ENCODE results near the gene C16orf86. TPM values are rescaled to one million over a fixed set of nuclear protein-coding genes. Genes with fewer than 3 reads are reported as not detected.

C16orf86 gene
- total RNA-seq, 1 donor from 2014 or later, result 0.79 TPM

- H3K36me3 ChIP-seq (ENCODE audit: control insufficient read depth, insufficient read depth, low read length), result peaks cover 3% of the 10 kb centered on the region
- H3K4me3 ChIP-seq (ENCODE audit: low read depth, low read length), result no peak overlapping the region
- peak; percentile 70 for DNase-seq (ENCODE audit: low read depth)
- peaks cover 13% of the 10 kb centered on the region for H3K27me3 ChIP-seq (ENCODE audit: control insufficient read depth, insufficient read depth, low read length)
- TF ChIP-seq, protein P1, sequence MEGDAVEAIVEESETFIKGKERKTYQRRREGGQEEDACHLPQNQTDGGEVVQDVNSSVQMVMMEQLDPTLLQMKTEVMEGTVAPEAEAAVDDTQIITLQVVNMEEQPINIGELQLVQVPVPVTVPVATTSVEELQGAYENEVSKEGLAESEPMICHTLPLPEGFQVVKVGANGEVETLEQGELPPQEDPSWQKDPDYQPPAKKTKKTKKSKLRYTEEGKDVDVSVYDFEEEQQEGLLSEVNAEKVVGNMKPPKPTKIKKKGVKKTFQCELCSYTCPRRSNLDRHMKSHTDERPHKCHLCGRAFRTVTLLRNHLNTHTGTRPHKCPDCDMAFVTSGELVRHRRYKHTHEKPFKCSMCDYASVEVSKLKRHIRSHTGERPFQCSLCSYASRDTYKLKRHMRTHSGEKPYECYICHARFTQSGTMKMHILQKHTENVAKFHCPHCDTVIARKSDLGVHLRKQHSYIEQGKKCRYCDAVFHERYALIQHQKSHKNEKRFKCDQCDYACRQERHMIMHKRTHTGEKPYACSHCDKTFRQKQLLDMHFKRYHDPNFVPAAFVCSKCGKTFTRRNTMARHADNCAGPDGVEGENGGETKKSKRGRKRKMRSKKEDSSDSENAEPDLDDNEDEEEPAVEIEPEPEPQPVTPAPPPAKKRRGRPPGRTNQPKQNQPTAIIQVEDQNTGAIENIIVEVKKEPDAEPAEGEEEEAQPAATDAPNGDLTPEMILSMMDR (IDR thresholded peaks at IDR 0.05; ENCODE audit: insufficient read depth, low read length, severe bottlenecking), result no peak
- peak; percentile 96 for FAIRE-seq
Observed at GRCh38 chr16:67641779-67642708, 24.6 kb upstream of the C16orf86 start.

GRCh38 chr16:67644038-67644437, 22.6 kb upstream of the C16orf86 start:
- TF ChIP-seq, protein P1 (IDR thresholded peaks at IDR 0.05; ENCODE audit: insufficient read depth, low read length, severe bottlenecking), result no peak
- no peak for DNase-seq (ENCODE audit: low read depth)
- no peak for FAIRE-seq
- H3K36me3 ChIP-seq (ENCODE audit: control insufficient read depth, insufficient read depth, low read length), result no peaks in the 10 kb centered on the region
- no peak overlapping the region for H3K4me3 ChIP-seq (ENCODE audit: low read depth, low read length)
- peaks cover 21% of the 10 kb centered on the region for H3K27me3 ChIP-seq (ENCODE audit: control insufficient read depth, insufficient read depth, low read length)

GRCh38 chr16:67645397-67646121, 21.1 kb upstream of the C16orf86 start:
- Histone ChIP-seq H3K36me3 (ENCODE audit: control insufficient read depth, insufficient read depth, low read length) (no peaks in the 10 kb centered on the region), H3K27me3 (ENCODE audit: control insufficient read depth, insufficient read depth, low read length) (peaks cover 34% of the 10 kb centered on the region), H3K4me3 (ENCODE audit: low read depth, low read length) (no peak overlapping the region)
- FAIRE-seq (no peak), DNase-seq (ENCODE audit: low read depth) (no peak)
- TF ChIP-seq, protein P1 (IDR thresholded peaks at IDR 0.05; ENCODE audit: insufficient read depth, low read length, severe bottlenecking), result no peak

DNA sequence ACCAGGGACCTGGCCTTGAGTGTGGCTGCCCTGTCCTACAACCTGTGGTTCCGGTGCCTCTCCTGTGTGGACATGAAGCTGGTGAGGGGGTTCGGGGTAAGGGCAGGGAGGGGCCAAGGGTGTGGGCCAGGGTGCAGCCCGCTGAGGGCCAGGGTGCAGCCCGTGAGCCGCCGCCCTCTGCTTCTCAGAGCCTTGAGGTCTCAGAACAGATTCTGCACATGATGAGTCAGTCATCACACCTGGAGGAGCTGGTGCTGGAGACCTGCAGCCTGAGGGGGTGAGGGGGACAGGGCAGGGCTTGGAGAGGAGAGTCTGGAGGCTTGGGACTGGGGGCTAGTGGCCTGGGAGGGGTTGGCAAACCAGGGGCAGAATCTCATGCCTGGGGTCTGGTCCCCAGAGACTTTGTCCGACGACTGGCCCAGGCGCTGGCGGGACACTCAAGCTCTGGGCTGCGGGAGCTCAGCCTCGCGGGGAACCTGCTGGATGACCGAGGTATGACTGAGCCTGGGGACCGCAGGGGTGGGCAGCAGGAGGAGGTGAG, 19.4 kb upstream of the C16orf86 start:
- no peaks in the 10 kb centered on the region for H3K36me3 ChIP-seq (ENCODE audit: control insufficient read depth, insufficient read depth, low read length)
- H3K27me3 ChIP-seq (ENCODE audit: control insufficient read depth, insufficient read depth, low read length), result peaks cover 45% of the 10 kb centered on the region
- DNase-seq (ENCODE audit: low read depth), result peak; percentile 31
- TF ChIP-seq, protein P1 (IDR thresholded peaks at IDR 0.05; ENCODE audit: insufficient read depth, low read length, severe bottlenecking), result no peak
- H3K4me3 ChIP-seq (ENCODE audit: low read depth, low read length), result no peak overlapping the region
- FAIRE-seq, result no peak

GRCh38 chr16:67647681-67648080, 18.9 kb upstream of the C16orf86 start:
- no peak for DNase-seq (ENCODE audit: low read depth)
- Histone ChIP-seq H3K4me3 (ENCODE audit: low read depth, low read length) (no peak overlapping the region), H3K36me3 (ENCODE audit: control insufficient read depth, insufficient read depth, low read length) (no peaks in the 10 kb centered on the region), H3K27me3 (ENCODE audit: control insufficient read depth, insufficient read depth, low read length) (peaks cover 47% of the 10 kb centered on the region)
- FAIRE-seq, result no peak
- TF ChIP-seq, protein P1 (IDR thresholded peaks at IDR 0.05; ENCODE audit: insufficient read depth, low read length, severe bottlenecking), result no peak

Data from bronchial epithelial cell (primary cell).